Endothelial cell (in vitro differentiated cells): Measurements from ENCODE around the gene XRCC5. TPM values are rescaled to one million over a fixed set of nuclear protein-coding genes. Genes with fewer than 3 reads are reported as not detected.

Experiments
- DNase-seq: peaks from one replicate; pipeline ENCODE4 v3.0.0; 2021; ENCODE audit warnings: low spot score
- H3K27ac Mint-ChIP-seq: one replicate; pipeline ENCODE4 v1.8.0; 2021; ENCODE audit warnings: mixed read lengths, inconsistent platforms; ENCODE audit not compliant: unreplicated experiment
- H3K27me3 Mint-ChIP-seq: one replicate; pipeline ENCODE4 v1.8.0; 2021; ENCODE audit warnings: mild to moderate bottlenecking, moderate library complexity, mixed read lengths, inconsistent platforms; ENCODE audit not compliant: unreplicated experiment
- H3K36me3 Mint-ChIP-seq: one replicate; pipeline ENCODE4 v1.8.0; 2021; ENCODE audit warnings: mild to moderate bottlenecking, low read depth, mixed read lengths, inconsistent platforms; ENCODE audit not compliant: unreplicated experiment
- H3K4me1 Mint-ChIP-seq: one replicate; pipeline ENCODE4 v1.8.0; 2021; ENCODE audit warnings: mild to moderate bottlenecking, mixed read lengths, inconsistent platforms; ENCODE audit not compliant: unreplicated experiment
- H3K4me3 Mint-ChIP-seq: one replicate; pipeline ENCODE4 v1.8.0; 2021; ENCODE audit warnings: mild to moderate bottlenecking, mixed read lengths, inconsistent platforms; ENCODE audit not compliant: unreplicated experiment
- H3K9me3 Mint-ChIP-seq: one replicate; pipeline ENCODE4 v1.8.0; 2021; ENCODE audit warnings: mixed read lengths, inconsistent platforms; ENCODE audit not compliant: unreplicated experiment
- CTCF ChIP-seq: fragments of 200-600 bp; sonication (generic); IDR thresholded peaks from one replicate; pipeline ENCODE4 v1.5.0; 2021; ENCODE audit warnings: antibody characterized with exemption; ENCODE audit not compliant: unreplicated experiment
- total RNA-seq: library from RNA; stranded (reverse); fragmentation: NEBNext Ultra II Directional; extraction: Animal tissue kit (Norgen Biotek cat#: 25700); gene quantifications from one replicate; pipeline ENCODE4 v1.2.1, GENCODE V29; 2021; ENCODE audit not compliant: unreplicated experiment

XRCC5 gene
- total RNA-seq, 1 donor from 2014 or later: 365 TPM

DNA sequence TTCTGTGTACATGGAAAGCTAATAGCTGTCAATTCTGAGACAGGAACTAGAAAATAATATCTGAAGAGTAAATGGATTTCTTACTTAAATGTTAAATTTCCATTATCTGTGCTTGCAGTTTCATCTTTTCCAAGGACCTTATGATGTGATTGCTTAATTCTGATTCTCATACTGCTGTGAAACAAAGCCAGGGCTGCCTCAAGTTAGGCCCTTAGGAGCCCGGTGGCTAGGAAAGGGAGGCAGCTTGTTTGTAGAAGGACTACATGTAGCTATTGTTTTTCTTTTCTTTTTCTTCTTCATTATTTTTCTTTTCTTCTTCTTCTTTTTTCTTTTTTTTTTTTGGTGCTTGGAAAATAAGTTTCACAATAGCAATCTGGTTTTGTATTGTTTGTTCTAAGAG is 50.5 kb downstream of the XRCC5 start:
- no peak for TF ChIP-seq CTCF
- no peaks in the 10 kb centered on the region for H3K9me3 Mint-ChIP-seq
- H3K27ac Mint-ChIP-seq: no peak overlapping the region
- H3K36me3 Mint-ChIP-seq: peaks cover 40% of the 10 kb centered on the region
- no peaks in the 10 kb centered on the region for H3K27me3 Mint-ChIP-seq
- H3K4me3 Mint-ChIP-seq: no peak overlapping the region
- no peaks in the 10 kb centered on the region for H3K4me1 Mint-ChIP-seq
- DNase-seq: no peak

DNA sequence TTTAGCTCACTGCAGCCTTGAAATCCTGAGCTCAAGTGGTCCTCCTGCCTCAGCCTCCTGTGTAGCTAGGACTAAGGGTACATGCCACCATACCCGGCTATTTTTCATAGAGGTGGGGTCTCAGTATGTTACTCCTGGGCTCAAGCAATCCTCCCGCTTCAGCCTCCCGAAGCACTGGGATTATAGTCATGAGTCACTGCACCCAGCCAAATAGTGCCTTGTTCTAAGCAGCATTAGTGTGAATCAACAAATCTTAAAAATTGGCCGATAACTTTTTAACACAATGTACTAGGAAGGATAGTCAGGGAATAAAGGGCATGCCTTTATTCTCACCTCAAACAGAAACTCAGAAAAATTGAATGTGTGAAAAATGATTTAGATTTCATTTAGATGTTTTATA is 51.6 kb downstream of the XRCC5 start:
- Mint-ChIP-seq H3K27me3 (no peaks in the 10 kb centered on the region), H3K4me1 (no peaks in the 10 kb centered on the region), H3K4me3 (no peak overlapping the region), H3K9me3 (no peaks in the 10 kb centered on the region), H3K36me3 (peaks cover 32% of the 10 kb centered on the region), H3K27ac (no peak overlapping the region)
- TF ChIP-seq CTCF: no peak
- DNase-seq: no peak

- Mint-ChIP-seq H3K36me3 (peaks cover 24% of the 10 kb centered on the region), H3K4me1 (no peaks in the 10 kb centered on the region), H3K27me3 (no peaks in the 10 kb centered on the region), H3K27ac (no peak overlapping the region), H3K9me3 (no peaks in the 10 kb centered on the region), H3K4me3 (no peak overlapping the region)
- no peak for TF ChIP-seq CTCF
- no peak for DNase-seq
These were observed 52.8 kb downstream of the XRCC5 start for GRCh38 chr2:216161967-216162366.

- H3K27me3 Mint-ChIP-seq: no peaks in the 10 kb centered on the region
- H3K36me3 Mint-ChIP-seq: peaks cover 25% of the 10 kb centered on the region
- no peak for TF ChIP-seq CTCF
- no peaks in the 10 kb centered on the region for H3K4me1 Mint-ChIP-seq
- no peaks in the 10 kb centered on the region for H3K9me3 Mint-ChIP-seq
- H3K27ac Mint-ChIP-seq: no peak overlapping the region
- H3K4me3 Mint-ChIP-seq: no peak overlapping the region
- no peak for DNase-seq
These were observed 54.4 kb downstream of the XRCC5 start for GRCh38 chr2:216163518-216163917.

DNA sequence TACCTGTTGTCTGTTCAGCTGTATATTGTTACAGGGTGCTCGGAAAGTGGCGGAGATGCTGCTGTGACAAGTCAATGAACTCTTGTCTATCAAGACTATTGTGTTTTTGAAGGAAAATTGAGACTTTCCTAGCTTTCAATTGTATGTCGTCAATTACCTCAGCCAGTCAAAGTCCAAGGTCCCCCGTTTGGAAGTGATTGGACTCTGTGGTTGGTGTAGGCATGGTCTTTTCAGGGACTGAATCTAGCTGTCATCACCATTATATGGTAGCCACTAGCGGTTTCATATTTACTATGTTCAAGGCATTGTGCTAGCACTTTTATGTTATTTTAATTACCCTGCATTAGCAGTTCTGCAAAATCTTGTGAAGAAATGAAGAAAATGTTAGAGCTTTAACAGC is 54.9 kb downstream of the XRCC5 start:
- Mint-ChIP-seq H3K9me3 (no peaks in the 10 kb centered on the region), H3K36me3 (peaks cover 31% of the 10 kb centered on the region), H3K27ac (no peak overlapping the region), H3K4me3 (peak overlapping the region; percentile 62), H3K27me3 (no peaks in the 10 kb centered on the region), H3K4me1 (no peaks in the 10 kb centered on the region)
- no peak for TF ChIP-seq CTCF
- DNase-seq: no peak
